ENCODE measurements around the gene SNPH. TPM values are rescaled to one million over a fixed set of nuclear protein-coding genes. Genes with fewer than 3 reads are reported as not detected.

Gene SNPH
- total and polyA plus RNA-seq, 7 donors: under 0.01 to 21.0 (median 6.4) TPM

- H3K4me3 ChIP-seq: no peak overlapping the region
- H3K27me3 ChIP-seq: no peaks in the 10 kb centered on the region
- intact Hi-C loops (cut with DNase I): no loop called here
- TF ChIP-seq POLR2AphosphoS5 (IDR thresholded peaks at IDR 0.05) (no peak), CTCF (IDR thresholded peaks at IDR 0.05) (no peak), POLR2A (IDR thresholded peaks at IDR 0.05) (no peak), EP300 (IDR thresholded peaks at IDR 0.05) (no peak)
- whole genome bisulfite sequencing, 2 donors: 85 to 93% methylated on average over 4 of the region's 4 CpGs
- no peak for DNase-seq
- peaks cover 0 to 4% (median 0%) of the 10 kb centered on the region in 4 donors for H3K9me3 ChIP-seq
- no peak overlapping the region for H3K27ac ChIP-seq
- no peaks in the 10 kb centered on the region for H3K36me3 ChIP-seq
- H3K4me1 ChIP-seq: no peaks in the 10 kb centered on the region
These were observed 79.1 kb downstream of the SNPH start for GRCh38 chr20:1345030-1345755.

GRCh38 chr20:1345756-1346093, 79.6 kb downstream of the SNPH start:
- H3K36me3 ChIP-seq: no peaks in the 10 kb centered on the region
- no peak overlapping the region for H3K27ac ChIP-seq
- no peak for DNase-seq
- TF ChIP-seq CTCF (IDR thresholded peaks at IDR 0.05): no peak
- TF ChIP-seq EP300 (IDR thresholded peaks at IDR 0.05): no peak
- no peak for TF ChIP-seq POLR2AphosphoS5 (IDR thresholded peaks at IDR 0.05)
- TF ChIP-seq POLR2A (IDR thresholded peaks at IDR 0.05): no peak
- no peaks in the 10 kb centered on the region for H3K27me3 ChIP-seq
- intact Hi-C loops (cut with DNase I): no loop called here
- H3K9me3 ChIP-seq: peaks cover 0 to 4% (median 0%) of the 10 kb centered on the region in 4 donors
- H3K4me1 ChIP-seq: no peaks in the 10 kb centered on the region
- H3K4me3 ChIP-seq: no peak overlapping the region
- 24 to 72% methylated on average over 1 of the region's 1 CpG for WGBS, 2 donors

- Histone ChIP-seq H3K4me3 (no peak overlapping the region), H3K27me3 (no peaks in the 10 kb centered on the region), H3K9me3 (peaks cover 0 to 4% (median 0%) of the 10 kb centered on the region in 4 donors), H3K4me1 (no peaks in the 10 kb centered on the region), H3K27ac (no peak overlapping the region), H3K36me3 (no peaks in the 10 kb centered on the region)
- intact Hi-C loops (cut with DNase I): no loop called here
- no peak for DNase-seq
- 73 to 92% methylated on average over 2 of the region's 2 CpGs for WGBS, 2 donors
- TF ChIP-seq POLR2A (IDR thresholded peaks at IDR 0.05) (no peak), CTCF (IDR thresholded peaks at IDR 0.05) (no peak), POLR2AphosphoS5 (IDR thresholded peaks at IDR 0.05) (no peak), EP300 (IDR thresholded peaks at IDR 0.05) (no peak)
These were observed 80.3 kb downstream of the SNPH start for GRCh38 chr20:1346315-1346969.

- no peaks in the 10 kb centered on the region for H3K4me1 ChIP-seq
- no peaks in the 10 kb centered on the region for H3K9me3 ChIP-seq
- no peaks in the 10 kb centered on the region for H3K27me3 ChIP-seq
- DNase-seq: no peak
- H3K4me3 ChIP-seq: no peak overlapping the region
- H3K36me3 ChIP-seq: peaks cover 0 to 13% (median 3%) of the 10 kb centered on the region in 4 donors
- intact Hi-C loops (cut with DNase I): no loop called here
- no peak for TF ChIP-seq POLR2A (IDR thresholded peaks at IDR 0.05)
- no peak for TF ChIP-seq POLR2AphosphoS5 (IDR thresholded peaks at IDR 0.05)
- TF ChIP-seq EP300 (IDR thresholded peaks at IDR 0.05): no peak
- TF ChIP-seq CTCF (IDR thresholded peaks at IDR 0.05): no peak
- H3K27ac ChIP-seq: no peak overlapping the region
These were observed 87.9 kb downstream of the SNPH start for GRCh38 chr20:1353956-1354355.
